Measurements from ENCODE around the gene NEK2.
A peak's percentile ranks its signal among the peaks of the same experiment; 100 is the strongest.
"Not testable (repeated sequence)": the region's sequence is repeated elsewhere in the genome, so short reads cannot be mapped to it uniquely, and the experiment has no call there.

NEK2 gene

GRCh38 chr1:211701733-211702132 lies 26.3 kb upstream of the NEK2 start:
- ChIA-PET CTCF (no interaction called here), POLR2A (no interaction called here)
- TF ChIP-seq PKNOX1 (IDR thresholded peaks at IDR 0.05) (no peak), L3MBTL2 (conservative IDR thresholded peaks at IDR 0.05) (no peak), SUZ12 (IDR thresholded peaks at IDR 0.05) (no peak), SP1 (IDR thresholded peaks at IDR 0.05) (no peak), BHLHE40 (IDR thresholded peaks at IDR 0.05; ENCODE audit: borderline replicate concordance) (no peak), FOXK2 (IDR thresholded peaks at IDR 0.05) (no peak)
- no peak for DNase-seq (ENCODE audit: extremely low spot score)

- TF ChIP-seq PKNOX1 (IDR thresholded peaks at IDR 0.05) = no peak
- no peak for TF ChIP-seq TARDBP (IDR thresholded peaks at IDR 0.05)
- TF ChIP-seq BHLHE40 (IDR thresholded peaks at IDR 0.05; ENCODE audit: borderline replicate concordance) = no peak
- TF ChIP-seq ZNF384 (IDR thresholded peaks at IDR 0.05) = no peak
- no peak for TF ChIP-seq HDGF (IDR thresholded peaks at IDR 0.05; ENCODE audit: borderline replicate concordance)
- no peak for TF ChIP-seq FOXK2 (IDR thresholded peaks at IDR 0.05)
- no peak for TF ChIP-seq SP1 (IDR thresholded peaks at IDR 0.05)
- TF ChIP-seq NFRKB (IDR thresholded peaks at IDR 0.05) = no peak
- TF ChIP-seq ELF4 (IDR thresholded peaks at IDR 0.05) = no peak
- no peak for TF ChIP-seq CTBP1 (IDR thresholded peaks at IDR 0.05; ENCODE audit: borderline replicate concordance)
- TF ChIP-seq L3MBTL2 (conservative IDR thresholded peaks at IDR 0.05) = no peak
- TF ChIP-seq ARNT (IDR thresholded peaks at IDR 0.05) = no peak
- no peak for TF ChIP-seq LEF1 (IDR thresholded peaks at IDR 0.05; ENCODE audit: borderline replicate concordance)
- no peak for TF ChIP-seq FOXM1 (IDR thresholded peaks at IDR 0.05; ENCODE audit: borderline replicate concordance)
- TF ChIP-seq FOXA1 (IDR thresholded peaks at IDR 0.05) = no peak
- no peak for TF ChIP-seq SUZ12 (IDR thresholded peaks at IDR 0.05)
- ChIA-PET CTCF (interaction anchor here (0.7 to 2.7 kb wide), 12 partner anchors 10 to 757 kb away, joined by 3 to 17 read pairs (median 6); partner anchors contain the start of gene NEK2), POLR2A (interaction anchor here (1.0 to 1.9 kb wide), 3 partner anchors 23 to 336 kb away, joined by 3 to 11 read pairs (median 4); partner anchors contain the start of genes DTL, INTS7 and NEK2)
- DNase-seq (ENCODE audit: extremely low spot score) = peak; percentile 8
Observed at GRCh38 chr1:211699059-211699458, 23.6 kb upstream of the NEK2 start.

- ChIA-PET POLR2A (interaction anchor here (1.0 to 2.9 kb wide), 4 partner anchors 23 to 337 kb away, joined by 3 to 11 read pairs (median 7); partner anchors contain the start of genes DTL, INTS7 and NEK2), CTCF (interaction anchor here (0.6 to 2.7 kb wide), 19 partner anchors 11 to 758 kb away, joined by 3 to 17 read pairs (median 5); partner anchors contain the start of genes DTL, INTS7 and NEK2)
- peak; percentile 92 for DNase-seq (ENCODE audit: extremely low spot score)
- TF ChIP-seq FOXK2 (IDR thresholded peaks at IDR 0.05) (no peak), ARNT (IDR thresholded peaks at IDR 0.05) (peak; percentile 70)
Observed at GRCh38 chr1:211698161-211699026, 23.0 kb upstream of the NEK2 start.

GRCh38 chr1:211697356-211697755 lies 21.9 kb upstream of the NEK2 start:
- CTCF ChIA-PET = interaction anchor here (1.1 to 2.7 kb wide), 4 partner anchors 12 to 178 kb away, joined by 3 to 17 read pairs (median 7); no protein-coding TSS in a partner anchor
- TF ChIP-seq ZNF384 (IDR thresholded peaks at IDR 0.05) (no peak), L3MBTL2 (conservative IDR thresholded peaks at IDR 0.05) (no peak), FOXK2 (IDR thresholded peaks at IDR 0.05) (no peak), BHLHE40 (IDR thresholded peaks at IDR 0.05; ENCODE audit: borderline replicate concordance) (no peak), ELF4 (IDR thresholded peaks at IDR 0.05) (no peak), PKNOX1 (IDR thresholded peaks at IDR 0.05) (no peak), LEF1 (IDR thresholded peaks at IDR 0.05; ENCODE audit: borderline replicate concordance) (no peak), TARDBP (IDR thresholded peaks at IDR 0.05) (no peak), FOXA1 (IDR thresholded peaks at IDR 0.05) (no peak), NFRKB (IDR thresholded peaks at IDR 0.05) (no peak), HDGF (IDR thresholded peaks at IDR 0.05; ENCODE audit: borderline replicate concordance) (no peak), ARNT (IDR thresholded peaks at IDR 0.05) (no peak), SP1 (IDR thresholded peaks at IDR 0.05) (no peak), CTBP1 (IDR thresholded peaks at IDR 0.05; ENCODE audit: borderline replicate concordance) (no peak), FOXM1 (IDR thresholded peaks at IDR 0.05; ENCODE audit: borderline replicate concordance) (no peak)

GRCh38 chr1:211695135-211695816 lies 19.9 kb upstream of the NEK2 start:
- no peak for TF ChIP-seq ZNF384 (IDR thresholded peaks at IDR 0.05)
- TF ChIP-seq NFRKB (IDR thresholded peaks at IDR 0.05) = no peak
- TF ChIP-seq TARDBP (IDR thresholded peaks at IDR 0.05) = no peak
- no peak for TF ChIP-seq LEF1 (IDR thresholded peaks at IDR 0.05; ENCODE audit: borderline replicate concordance)
- TF ChIP-seq PKNOX1 (IDR thresholded peaks at IDR 0.05) = no peak
- no peak for TF ChIP-seq BHLHE40 (IDR thresholded peaks at IDR 0.05; ENCODE audit: borderline replicate concordance)
- TF ChIP-seq FOXK2 (IDR thresholded peaks at IDR 0.05) = no peak
- no peak for TF ChIP-seq SUZ12 (IDR thresholded peaks at IDR 0.05)
- TF ChIP-seq FOXA1 (IDR thresholded peaks at IDR 0.05) = no peak
- no peak for TF ChIP-seq CTBP1 (IDR thresholded peaks at IDR 0.05; ENCODE audit: borderline replicate concordance)
- TF ChIP-seq ELF4 (IDR thresholded peaks at IDR 0.05) = no peak
- no peak for TF ChIP-seq L3MBTL2 (conservative IDR thresholded peaks at IDR 0.05)
- no peak for TF ChIP-seq HDGF (IDR thresholded peaks at IDR 0.05; ENCODE audit: borderline replicate concordance)
- TF ChIP-seq ARNT (IDR thresholded peaks at IDR 0.05) = no peak
- TF ChIP-seq SP1 (IDR thresholded peaks at IDR 0.05) = no peak
- no peak for TF ChIP-seq FOXM1 (IDR thresholded peaks at IDR 0.05; ENCODE audit: borderline replicate concordance)
- POLR2A ChIA-PET = interaction anchor here (2.9 kb wide), 1 partner anchor 340 kb away, joined by 10 read pairs; the partner anchor contains the start of genes DTL and INTS7
- CTCF ChIA-PET = interaction anchor here (0.6 to 1.6 kb wide), 5 partner anchors 10 to 339 kb away, joined by 3 to 7 read pairs (median 5); no protein-coding TSS in a partner anchor
- DNase-seq (ENCODE audit: extremely low spot score) = no peak

More at GRCh38 chr1:211697356-211697755, 21.9 kb upstream of the NEK2 start:
- POLR2A ChIA-PET = interaction anchor here (0.6 to 2.9 kb wide), 3 partner anchors 22 to 1735 kb away, joined by 3 to 10 read pairs (median 3); partner anchors contain the start of genes DTL, INTS7 and NEK2
- DNase-seq (ENCODE audit: extremely low spot score) = no peak

GRCh38 chr1:211693911-211694310 lies 18.5 kb upstream of the NEK2 start:
- DNase-seq (ENCODE audit: extremely low spot score); CTCF ChIA-PET; POLR2A ChIA-PET: not testable (repeated sequence)
